ENCODE measurements around the gene ASTN2. TPM values are rescaled to one million over a fixed set of nuclear protein-coding genes. Genes with fewer than 3 reads are reported as not detected.

ASTN2 gene
- total and polyA plus RNA-seq, 10 donors = 0.87 to 6.1 (median 3.7) TPM

DNA sequence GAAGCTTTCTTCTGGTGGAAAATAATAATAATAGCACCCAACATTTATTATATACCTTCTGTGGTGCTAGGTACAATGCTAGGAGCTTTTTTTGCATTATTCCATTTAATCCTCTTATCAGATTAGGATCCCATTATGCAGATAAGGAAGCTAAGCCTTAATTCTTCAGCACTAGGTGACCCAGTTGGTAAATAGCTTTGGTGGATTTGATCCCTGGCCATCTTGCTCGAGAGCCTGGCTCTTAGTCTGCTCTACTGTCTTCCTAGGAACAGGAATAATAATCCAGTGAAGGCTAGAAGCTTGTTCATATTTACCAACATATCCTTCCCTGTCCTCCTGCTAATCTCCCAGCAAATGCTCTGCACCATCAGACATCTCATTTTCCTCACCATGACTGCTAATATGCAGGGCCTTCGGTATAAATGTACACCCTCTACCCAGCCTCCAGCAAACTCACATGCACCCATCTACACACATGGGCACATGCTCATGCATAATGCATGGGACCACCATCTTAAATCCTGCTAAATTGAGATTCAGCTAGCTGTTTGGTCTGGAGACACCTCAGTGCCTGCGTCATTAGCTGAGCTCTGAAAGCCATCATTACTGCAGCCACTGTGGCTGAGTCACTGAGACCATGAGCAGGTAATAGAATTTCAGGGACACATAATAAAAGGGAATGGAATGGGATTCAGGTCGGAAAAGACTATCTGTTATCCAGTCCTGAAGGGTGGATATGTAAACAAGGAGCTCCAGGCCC lies 640.3 kb downstream of the ASTN2 start:
- Histone ChIP-seq H3K4me1 (no peaks in the 10 kb centered on the region), H3K27ac (no peak overlapping the region), H3K9me3 (peaks cover 0 to 16% (median 0%) of the 10 kb centered on the region in 8 donors), H3K4me3 (no peak overlapping the region), H3K36me3 (no peaks in the 10 kb centered on the region), H3K27me3 (replicated peaks in 1 of 7) (peaks cover 0 to 6% (median 0%) of the 10 kb centered on the region in 7 donors)
- no peak for DNase-seq
- WGBS, 5 donors = 65 to 78% (median 73%) methylated on average over 4 of the region's 4 CpGs
- no peak for TF ChIP-seq POLR2A (IDR thresholded peaks at IDR 0.05)
- TF ChIP-seq CTCF (IDR thresholded peaks at IDR 0.05 in 8 of 11, conservative IDR thresholded peaks at IDR 0.05 in 3 of 11) = no peak
- no peak for TF ChIP-seq POLR2AphosphoS5 (IDR thresholded peaks at IDR 0.05)
- intact Hi-C loops (cut with DNase I; ENCODE audit: low total_unique reads) = no loop called here

DNA sequence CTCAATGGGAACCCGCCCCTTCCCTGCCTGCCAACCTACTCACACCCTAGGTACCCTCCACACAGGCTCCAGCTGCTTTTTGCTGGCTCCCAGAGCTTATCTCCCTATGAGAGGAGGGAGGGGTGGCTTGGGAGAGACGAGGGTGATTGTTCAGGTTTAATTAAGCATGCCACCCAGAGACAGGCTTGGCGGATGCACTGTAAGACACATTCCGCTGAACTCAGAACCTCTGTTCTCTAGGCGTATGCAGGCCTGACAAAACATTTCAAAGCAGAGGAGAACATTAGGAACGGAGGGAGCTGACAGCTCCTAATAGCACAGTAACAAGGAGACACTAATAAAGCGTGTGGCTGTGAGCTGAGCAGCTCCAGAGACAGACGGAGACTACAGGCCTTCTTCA lies 647.6 kb downstream of the ASTN2 start:
- intact Hi-C loops (cut with DNase I; ENCODE audit: low total_unique reads) = no loop called here
- H3K27ac ChIP-seq = no peak overlapping the region
- H3K27me3 ChIP-seq (replicated peaks in 1 of 7) = peaks cover 0 to 4% (median 0%) of the 10 kb centered on the region in 7 donors
- H3K4me3 ChIP-seq = no peak overlapping the region
- TF ChIP-seq POLR2A (IDR thresholded peaks at IDR 0.05) (no peak), CTCF (IDR thresholded peaks at IDR 0.05 in 8 of 11, conservative IDR thresholded peaks at IDR 0.05 in 3 of 11) (no peak), POLR2AphosphoS5 (IDR thresholded peaks at IDR 0.05) (no peak)
- 78 to 86% (median 82%) methylated on average over 8 of the region's 8 CpGs for WGBS, 5 donors
- peaks cover 0 to 4% (median 0%) of the 10 kb centered on the region in 8 donors for H3K9me3 ChIP-seq
- no peaks in the 10 kb centered on the region for H3K36me3 ChIP-seq
- DNase-seq = no peak
- H3K4me1 ChIP-seq = no peaks in the 10 kb centered on the region

- TF ChIP-seq POLR2A (IDR thresholded peaks at IDR 0.05) = no peak
- no peak for TF ChIP-seq POLR2AphosphoS5 (IDR thresholded peaks at IDR 0.05)
- no peak for TF ChIP-seq CTCF (IDR thresholded peaks at IDR 0.05 in 8 of 11, conservative IDR thresholded peaks at IDR 0.05 in 3 of 11)
- Histone ChIP-seq H3K9me3 (no peaks in the 10 kb centered on the region), H3K27ac (no peak overlapping the region), H3K36me3 (no peaks in the 10 kb centered on the region), H3K4me3 (no peak overlapping the region), H3K27me3 (replicated peaks in 1 of 7) (peaks cover 0 to 4% (median 0%) of the 10 kb centered on the region in 7 donors), H3K4me1 (no peaks in the 10 kb centered on the region)
- intact Hi-C loops (cut with DNase I; ENCODE audit: low total_unique reads) = no loop called here
- 75 to 83% (median 77%) methylated on average over 5 of the region's 5 CpGs for WGBS, 5 donors
- DNase-seq = no peak
These were observed 649.8 kb downstream of the ASTN2 start for GRCh38 chr9:116765011-116765410.

DNA sequence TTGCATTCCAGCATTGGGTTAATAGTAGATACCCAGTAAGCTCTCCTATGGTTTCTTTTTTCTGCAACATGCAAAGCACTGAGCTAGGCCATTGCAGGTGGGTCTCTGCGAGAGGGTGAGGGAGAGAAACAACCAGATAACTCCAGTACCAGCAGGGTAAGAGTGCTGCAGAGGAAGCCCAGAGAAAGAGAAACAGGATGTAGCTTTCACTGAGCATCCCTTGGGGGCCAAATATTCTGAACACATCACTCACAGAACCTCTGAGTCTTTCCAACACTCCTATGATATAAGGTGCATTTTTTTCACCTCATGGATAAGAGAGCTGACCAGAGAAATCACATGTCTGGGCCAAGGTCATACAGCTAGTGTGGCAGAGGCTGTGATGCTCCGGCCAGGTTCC lies 651.1 kb downstream of the ASTN2 start:
- H3K9me3 ChIP-seq = no peaks in the 10 kb centered on the region
- H3K27me3 ChIP-seq (replicated peaks in 1 of 7) = peaks cover 0 to 4% (median 0%) of the 10 kb centered on the region in 7 donors
- no peak for DNase-seq
- H3K4me3 ChIP-seq = no peak overlapping the region
- intact Hi-C loops (cut with DNase I; ENCODE audit: low total_unique reads) = no loop called here
- TF ChIP-seq POLR2A (IDR thresholded peaks at IDR 0.05) = no peak
- TF ChIP-seq CTCF (IDR thresholded peaks at IDR 0.05 in 8 of 11, conservative IDR thresholded peaks at IDR 0.05 in 3 of 11) = no peak
- TF ChIP-seq POLR2AphosphoS5 (IDR thresholded peaks at IDR 0.05) = no peak
- no peaks in the 10 kb centered on the region for H3K4me1 ChIP-seq
- H3K36me3 ChIP-seq = no peaks in the 10 kb centered on the region
- no peak overlapping the region for H3K27ac ChIP-seq
- 75 to 89% (median 80%) methylated on average over 2 of the region's 2 CpGs for WGBS, 5 donors

Data from spleen (tissue), 11 donors.